Lower leg skin (tissue), 3 donors: ENCODE measurements around the gene TMEM87A.

Experiments used
- CTCF ChIP-seq, 3 donors: fragments of 450-650 bp; IDR thresholded peaks; one replicate each; pipeline ENCODE4 v1.5.1; 2016; ENCODE audit warnings: antibody characterized with exemption in 3 of 3, mild to moderate bottlenecking in 3 of 3, moderate library complexity in 2 of 3
- POLR2A ChIP-seq, 2 donors: fragments of 450-650 bp; IDR thresholded peaks; one replicate each; pipeline ENCODE4 v1.6.1; 2016 to 2017; ENCODE audit warnings: antibody characterized with exemption in 2 of 2, mild to moderate bottlenecking in 1 of 2, moderate library complexity in 1 of 2

GRCh38 chr15:42178056-42178455 is 95.2 kb downstream of the TMEM87A start:
- TF ChIP-seq CTCF (IDR thresholded peaks at IDR 0.05) (no peak), POLR2A (IDR thresholded peaks at IDR 0.05) (no peak)
